Tibial artery (tissue), 4 donors: ENCODE measurements around the gene CAPZB.

Experiments used
- DNase-seq, 2 donors: peaks; one replicate each; pipeline ENCODE4 v3.0.0-alpha.2; 2019
- H3K27ac ChIP-seq, 2 donors: fragments of 200-600 bp; sonication (generic) in 1 of 2; 1 replicate in 1 of 2; 2 replicates in 1 of 2; pipeline ENCODE4 v1.5.1; 2018 to 2019; ENCODE audit warnings: mild to moderate bottlenecking in 1 of 2
- H3K27me3 ChIP-seq, 2 donors: fragments of 200-600 bp; sonication (generic) in 1 of 2; one replicate each; pipeline versions ENCODE4 v1.5.1 to v1.6.0; 2016 to 2019
- H3K36me3 ChIP-seq, 3 donors: fragments of 200-600 bp; sonication (generic) in 2 of 3; one replicate each; pipeline ENCODE4 v1.5.1; 2016 to 2019; ENCODE audit warnings: mild to moderate bottlenecking in 2 of 3
- H3K4me1 ChIP-seq, 4 donors: fragments of 200-600 bp; sonication (generic) in 2 of 4; 1 replicate in 3 of 4; 2 replicates in 1 of 4; pipeline ENCODE4 v1.5.1; 2016 to 2019
- H3K4me3 ChIP-seq, 2 donors: fragments of 200-600 bp; sonication (generic) in 1 of 2; 1 replicate in 1 of 2; 2 replicates in 1 of 2; pipeline ENCODE4 v1.5.1; 2018 to 2019; ENCODE audit warnings: mild to moderate bottlenecking in 2 of 2
- H3K9me3 ChIP-seq, 3 donors: fragments of 200-600 bp; sonication (generic) in 1 of 3; one replicate each; pipeline ENCODE4 v1.5.1; 2016 to 2019
- CTCF ChIP-seq, 2 experiments: fragments of 200-600 bp in 1 of 2; fragments of 450-650 bp in 1 of 2; IDR thresholded peaks; one replicate each; pipeline ENCODE4 v1.5.1; 2017 to 2019; ENCODE audit warnings: antibody characterized with exemption in 2 of 2, mild to moderate bottlenecking in 1 of 2, moderate library complexity in 1 of 2
- intact Hi-C: fragments of 100-400 bp; cut with DNase I; formaldehyde crosslinking; loops from one replicate; pipeline ENCODE4 v1.15.0; 2023; ENCODE audit warnings: low total_unique reads

Gene CAPZB

GRCh38 chr1:19480282-19480681 lies 5.1 kb downstream of the CAPZB start:
- Histone ChIP-seq H3K36me3 (peaks cover 0 to 13% (median 0%) of the 10 kb centered on the region in 3 donors), H3K4me3 (no peak overlapping the region), H3K27ac (peak overlapping the region; percentile 2 to 10), H3K27me3 (no peaks in the 10 kb centered on the region), H3K4me1 (peaks cover 3 to 92% (median 86%) of the 10 kb centered on the region in 4 donors), H3K9me3 (no peaks in the 10 kb centered on the region)
- intact Hi-C loops, result loop anchor here (10.0 kb wide), 1 partner anchor 85 kb away; no protein-coding TSS in a partner anchor
- TF ChIP-seq CTCF (IDR thresholded peaks at IDR 0.05), result no peak
- no peak for DNase-seq

- H3K4me3 ChIP-seq, result no peak overlapping the region
- peaks cover 3 to 98% (median 89%) of the 10 kb centered on the region in 4 donors for H3K4me1 ChIP-seq
- TF ChIP-seq CTCF (IDR thresholded peaks at IDR 0.05), result no peak
- DNase-seq, result no peak
- H3K36me3 ChIP-seq, result peaks cover 0 to 16% (median 0%) of the 10 kb centered on the region in 3 donors
- intact Hi-C loops, result loop anchor here (10.0 kb wide), 1 partner anchor 85 kb away; no protein-coding TSS in a partner anchor
- peak overlapping the region in 1 of 2 donors; percentile 10 for H3K27ac ChIP-seq
- no peaks in the 10 kb centered on the region for H3K27me3 ChIP-seq
- H3K9me3 ChIP-seq, result no peaks in the 10 kb centered on the region
Measured at GRCh38 chr1:19479351-19480120, 5.8 kb downstream of the CAPZB start.

GRCh38 chr1:19478322-19478721 lies 7.0 kb downstream of the CAPZB start:
- TF ChIP-seq CTCF (IDR thresholded peaks at IDR 0.05), result no peak
- peaks cover 3 to 95% (median 80%) of the 10 kb centered on the region in 4 donors for H3K4me1 ChIP-seq
- H3K9me3 ChIP-seq, result no peaks in the 10 kb centered on the region
- DNase-seq, result no peak
- no peak overlapping the region for H3K27ac ChIP-seq
- peaks cover 0 to 10% (median under 1%) of the 10 kb centered on the region in 3 donors for H3K36me3 ChIP-seq
- H3K27me3 ChIP-seq, result no peaks in the 10 kb centered on the region
- no peak overlapping the region for H3K4me3 ChIP-seq
- intact Hi-C loops, result no loop called here

GRCh38 chr1:19477284-19478249 lies 7.8 kb downstream of the CAPZB start:
- DNase-seq, result no peak
- intact Hi-C loops, result no loop called here
- Histone ChIP-seq H3K36me3 (peaks cover 0 to 7% (median 5%) of the 10 kb centered on the region in 3 donors), H3K4me3 (no peak overlapping the region), H3K27ac (peak overlapping the region; percentile 3 to 33), H3K27me3 (no peaks in the 10 kb centered on the region), H3K9me3 (no peaks in the 10 kb centered on the region), H3K4me1 (peaks cover 3 to 93% (median 74%) of the 10 kb centered on the region in 4 donors)
- no peak for TF ChIP-seq CTCF (IDR thresholded peaks at IDR 0.05)

GRCh38 chr1:19476450-19477190 lies 8.7 kb downstream of the CAPZB start:
- H3K4me3 ChIP-seq, result no peak overlapping the region
- H3K27me3 ChIP-seq, result no peaks in the 10 kb centered on the region
- H3K36me3 ChIP-seq, result peaks cover 0 to 7% (median 5%) of the 10 kb centered on the region in 3 donors
- peaks cover 3 to 90% (median 67%) of the 10 kb centered on the region in 4 donors for H3K4me1 ChIP-seq
- H3K9me3 ChIP-seq, result no peaks in the 10 kb centered on the region
- intact Hi-C loops, result no loop called here
- no peak for TF ChIP-seq CTCF (IDR thresholded peaks at IDR 0.05)
- peak overlapping the region; percentile 3 to 33 for H3K27ac ChIP-seq
- no peak for DNase-seq
